ENCODE data around the gene CFTR.

DNA sequence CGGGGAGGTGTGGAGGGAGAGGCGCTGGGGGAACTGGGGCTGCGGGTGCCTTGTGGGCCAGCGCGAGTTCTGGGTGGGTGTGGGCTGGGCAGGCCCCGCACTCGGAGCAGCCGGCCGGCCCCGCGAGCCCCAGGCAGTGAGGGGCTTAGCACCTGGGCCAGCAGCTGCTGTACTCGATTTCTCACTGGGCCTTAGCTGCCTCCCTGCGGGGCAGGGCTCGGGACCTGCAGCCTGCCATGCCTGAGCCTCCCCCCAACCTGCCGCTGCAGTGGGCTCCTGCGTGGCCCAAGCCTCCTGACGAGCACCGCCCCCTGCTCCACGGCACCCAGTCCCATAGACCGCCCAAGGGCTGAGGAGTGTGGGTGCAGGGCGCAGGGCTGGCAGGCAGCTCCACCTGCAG is 116.3 kb downstream of the CFTR start:
- TF ChIP-seq, protein P1, sequence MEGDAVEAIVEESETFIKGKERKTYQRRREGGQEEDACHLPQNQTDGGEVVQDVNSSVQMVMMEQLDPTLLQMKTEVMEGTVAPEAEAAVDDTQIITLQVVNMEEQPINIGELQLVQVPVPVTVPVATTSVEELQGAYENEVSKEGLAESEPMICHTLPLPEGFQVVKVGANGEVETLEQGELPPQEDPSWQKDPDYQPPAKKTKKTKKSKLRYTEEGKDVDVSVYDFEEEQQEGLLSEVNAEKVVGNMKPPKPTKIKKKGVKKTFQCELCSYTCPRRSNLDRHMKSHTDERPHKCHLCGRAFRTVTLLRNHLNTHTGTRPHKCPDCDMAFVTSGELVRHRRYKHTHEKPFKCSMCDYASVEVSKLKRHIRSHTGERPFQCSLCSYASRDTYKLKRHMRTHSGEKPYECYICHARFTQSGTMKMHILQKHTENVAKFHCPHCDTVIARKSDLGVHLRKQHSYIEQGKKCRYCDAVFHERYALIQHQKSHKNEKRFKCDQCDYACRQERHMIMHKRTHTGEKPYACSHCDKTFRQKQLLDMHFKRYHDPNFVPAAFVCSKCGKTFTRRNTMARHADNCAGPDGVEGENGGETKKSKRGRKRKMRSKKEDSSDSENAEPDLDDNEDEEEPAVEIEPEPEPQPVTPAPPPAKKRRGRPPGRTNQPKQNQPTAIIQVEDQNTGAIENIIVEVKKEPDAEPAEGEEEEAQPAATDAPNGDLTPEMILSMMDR (IDR thresholded peaks at IDR 0.05) = no peak
- TF ChIP-seq POLR2AphosphoS5 (IDR thresholded peaks at IDR 0.05; ENCODE audit: low read depth, low read length) = no peak
